Activated T-cell treated with anti-CD3 and anti-CD28 coated beads, Interleukin-2, amount 50 U/mL, for 4 hours (primary cell): ENCODE results near the gene SMPD3. TPM values are rescaled to one million over a fixed set of nuclear protein-coding genes. Genes with fewer than 3 reads are reported as not detected.
A peak's percentile ranks its signal among the peaks of the same experiment; 100 is the strongest.

Experiments
- ATAC-seq, 2 donors: fragments of 200-7000 bp; cut with Tn5 transposase; one replicate each; pipeline ENCODE4 v1.10.0; 2021
- DNase-seq: peaks from one replicate; pipeline ENCODE4 v3.0.0-alpha.2; 2020
- H3K27me3 Mint-ChIP-seq: one replicate; pipeline ENCODE4 v1.8.0; 2021; ENCODE audit warnings: low read depth, mixed read lengths
- H3K36me3 Mint-ChIP-seq: one replicate; pipeline ENCODE4 v1.8.0; 2022; ENCODE audit warnings: mixed read lengths; ENCODE audit not compliant: insufficient read depth
- H3K4me1 Mint-ChIP-seq: one replicate; pipeline ENCODE4 v1.8.0; 2021; ENCODE audit warnings: low read depth, mixed read lengths
- H3K4me3 Mint-ChIP-seq: one replicate; pipeline ENCODE4 v1.8.0; 2021; ENCODE audit warnings: mild to moderate bottlenecking, moderate library complexity, mixed read lengths
- H3K9me3 Mint-ChIP-seq: one replicate; pipeline ENCODE4 v1.8.0; 2021; ENCODE audit warnings: mixed read lengths
- total RNA-seq, 3 donors: library from RNA; stranded (reverse); gene quantifications; one replicate each; pipeline ENCODE4 v1.2.1, GENCODE V29; 2021

Gene SMPD3
- total RNA-seq, 3 donors from 2014 or later = 0.24 to 0.71 (median 0.40) TPM

DNA sequence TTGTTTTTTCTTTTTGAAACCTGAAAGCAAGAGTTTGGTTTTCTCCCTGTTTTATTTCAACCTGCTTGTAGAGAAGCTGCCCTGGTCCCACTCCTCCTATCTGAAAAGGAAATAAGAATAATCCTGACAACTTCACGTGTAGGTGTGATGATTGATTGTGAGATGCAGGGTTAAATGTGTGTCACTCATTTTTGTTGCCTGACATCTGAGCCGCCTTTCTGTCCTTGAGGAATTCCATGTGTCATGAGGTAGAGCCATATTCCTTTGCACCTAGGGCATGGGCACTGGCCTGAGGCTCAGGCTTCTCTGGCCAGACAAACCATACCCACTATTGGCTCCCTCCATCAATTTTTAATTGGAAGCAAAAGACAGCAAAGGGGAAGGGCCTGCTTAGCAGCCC, 10.2 kb upstream of the SMPD3 start:
- peaks cover 7% of the 10 kb centered on the region for H3K27me3 Mint-ChIP-seq
- no peak for ATAC-seq
- no peaks in the 10 kb centered on the region for H3K9me3 Mint-ChIP-seq
- peaks cover 2% of the 10 kb centered on the region for H3K36me3 Mint-ChIP-seq
- no peak overlapping the region for H3K4me3 Mint-ChIP-seq
- DNase-seq = no peak
- H3K4me1 Mint-ChIP-seq = no peaks in the 10 kb centered on the region

DNA sequence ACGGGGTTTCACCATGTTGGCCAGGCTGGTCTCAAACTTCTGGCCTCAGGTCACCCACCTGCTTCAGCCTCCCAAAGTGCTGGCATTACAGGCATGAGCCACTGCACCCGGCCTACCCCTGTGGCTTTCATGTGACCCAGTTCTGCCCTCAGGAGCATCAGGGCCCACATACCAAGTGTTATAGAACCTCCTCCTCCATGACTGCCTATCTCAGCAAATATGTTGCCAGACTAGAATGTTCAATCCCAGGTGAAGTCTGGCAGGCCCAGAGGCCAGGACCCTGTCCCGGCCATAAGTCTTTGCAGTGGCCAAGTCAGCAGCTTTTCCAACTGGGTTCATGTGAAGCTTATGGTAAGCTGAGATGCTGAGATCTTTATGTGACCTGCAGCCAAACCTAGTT, 9.8 kb upstream of the SMPD3 start:
- Mint-ChIP-seq H3K4me3 (no peak overlapping the region), H3K9me3 (no peaks in the 10 kb centered on the region)
- ATAC-seq = no peak

DNA sequence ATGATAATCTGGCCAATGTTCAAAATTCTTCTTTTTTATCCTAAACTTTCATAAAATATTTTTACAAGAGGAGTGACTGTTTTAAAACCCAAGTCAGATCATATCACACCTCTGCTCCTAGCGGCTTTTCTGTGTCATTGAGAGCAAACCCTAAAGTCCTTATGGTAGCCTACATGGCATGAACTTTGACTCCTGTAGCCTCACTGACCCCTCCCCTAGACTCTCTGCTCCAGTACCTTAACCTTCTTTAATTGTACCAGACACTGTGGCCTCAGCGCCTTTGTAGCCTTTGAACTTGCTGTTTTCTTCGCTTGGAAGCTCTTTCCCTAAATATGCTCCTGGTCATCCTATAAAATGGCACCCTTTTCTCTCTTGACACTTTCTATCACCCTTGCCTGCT, 7.3 kb upstream of the SMPD3 start:
- H3K4me3 Mint-ChIP-seq = no peak overlapping the region
- ATAC-seq = no peak
- H3K27me3 Mint-ChIP-seq = peaks cover 1% of the 10 kb centered on the region
- H3K4me1 Mint-ChIP-seq = no peaks in the 10 kb centered on the region
- no peaks in the 10 kb centered on the region for H3K9me3 Mint-ChIP-seq
- H3K36me3 Mint-ChIP-seq = no peaks in the 10 kb centered on the region
- DNase-seq = no peak

More for the DNA sequence above, 9.8 kb upstream of the SMPD3 start:
- H3K27me3 Mint-ChIP-seq = peaks cover 7% of the 10 kb centered on the region
- H3K36me3 Mint-ChIP-seq = peaks cover 2% of the 10 kb centered on the region
- H3K4me1 Mint-ChIP-seq = no peaks in the 10 kb centered on the region
- no peak for DNase-seq

DNA sequence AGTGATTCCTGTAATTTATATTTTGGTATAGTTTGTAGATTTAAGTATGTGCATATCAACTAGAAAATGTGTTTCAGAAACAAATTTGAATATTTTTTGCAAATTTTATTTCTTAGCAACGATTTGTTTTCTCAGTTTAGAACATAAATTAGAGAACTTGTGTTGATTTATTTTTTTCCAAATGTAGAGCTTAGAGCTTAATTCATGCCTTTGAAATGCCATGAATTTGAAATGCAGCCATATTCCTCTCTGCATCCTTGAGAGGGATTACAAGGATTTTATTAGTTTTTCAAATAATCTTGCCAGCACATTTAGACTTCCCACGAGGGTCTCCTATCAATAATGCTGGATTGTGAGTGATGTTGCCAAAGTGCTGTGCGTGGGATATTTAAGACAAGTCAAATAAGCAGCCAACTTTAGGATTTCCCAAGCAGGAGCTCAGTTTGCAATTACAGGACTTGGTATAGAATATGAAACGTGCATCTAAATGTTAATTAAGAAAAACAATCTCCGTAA, 6.7 kb upstream of the SMPD3 start:
- Mint-ChIP-seq H3K27me3 (no peaks in the 10 kb centered on the region), H3K4me3 (no peak overlapping the region), H3K4me1 (no peaks in the 10 kb centered on the region), H3K9me3 (no peaks in the 10 kb centered on the region), H3K36me3 (no peaks in the 10 kb centered on the region)
- ATAC-seq (no peak), DNase-seq (no peak)

DNA sequence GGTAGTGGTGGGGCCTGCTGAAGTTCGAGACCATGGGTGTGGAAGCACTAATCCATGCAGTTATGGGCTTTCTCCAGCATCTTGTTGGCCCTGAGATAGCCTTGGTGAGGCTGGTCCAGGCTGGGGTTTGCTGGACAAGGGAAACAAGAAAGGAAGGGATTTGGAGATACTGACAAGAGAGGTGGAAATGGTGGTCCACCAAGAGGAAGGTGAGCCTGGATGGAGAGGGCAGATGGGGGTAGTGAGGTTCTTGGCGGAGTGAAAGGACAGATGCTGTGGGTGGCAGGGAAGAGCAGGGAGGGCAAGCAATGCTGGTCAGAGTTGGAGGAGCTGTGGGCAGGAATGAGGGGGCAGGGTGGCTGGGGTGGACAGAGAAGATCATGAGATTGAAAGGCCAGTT, 5.5 kb upstream of the SMPD3 start:
- H3K9me3 Mint-ChIP-seq = no peaks in the 10 kb centered on the region
- DNase-seq = no peak
- no peak overlapping the region for H3K4me3 Mint-ChIP-seq
- no peaks in the 10 kb centered on the region for H3K36me3 Mint-ChIP-seq
- peaks cover 5% of the 10 kb centered on the region for H3K4me1 Mint-ChIP-seq
- ATAC-seq = no peak
- H3K27me3 Mint-ChIP-seq = no peaks in the 10 kb centered on the region

DNA sequence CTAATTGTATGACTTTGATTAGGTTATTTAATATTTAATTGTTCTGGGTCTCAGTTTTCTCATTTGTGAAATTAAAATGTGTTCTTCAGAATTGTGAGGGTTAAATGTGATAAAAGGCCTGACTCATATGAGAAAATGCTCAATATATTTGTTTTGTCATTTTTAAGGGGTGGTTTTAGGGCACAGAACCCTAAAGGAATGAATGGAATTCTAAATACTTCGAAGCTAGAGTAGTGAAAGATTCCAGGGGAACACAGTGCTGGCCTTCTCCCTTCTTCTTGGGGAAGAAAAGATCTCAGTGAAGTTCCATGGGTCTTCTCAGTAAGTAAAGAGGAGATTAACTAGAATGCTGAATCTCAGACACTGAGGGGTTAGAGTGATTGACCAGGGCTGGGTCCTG, 3.9 kb upstream of the SMPD3 start:
- DNase-seq = no peak
- Mint-ChIP-seq H3K4me1 (peaks cover 14% of the 10 kb centered on the region), H3K4me3 (no peak overlapping the region), H3K27me3 (peaks cover 2% of the 10 kb centered on the region), H3K36me3 (no peaks in the 10 kb centered on the region), H3K9me3 (no peaks in the 10 kb centered on the region)
- no peak for ATAC-seq

DNA sequence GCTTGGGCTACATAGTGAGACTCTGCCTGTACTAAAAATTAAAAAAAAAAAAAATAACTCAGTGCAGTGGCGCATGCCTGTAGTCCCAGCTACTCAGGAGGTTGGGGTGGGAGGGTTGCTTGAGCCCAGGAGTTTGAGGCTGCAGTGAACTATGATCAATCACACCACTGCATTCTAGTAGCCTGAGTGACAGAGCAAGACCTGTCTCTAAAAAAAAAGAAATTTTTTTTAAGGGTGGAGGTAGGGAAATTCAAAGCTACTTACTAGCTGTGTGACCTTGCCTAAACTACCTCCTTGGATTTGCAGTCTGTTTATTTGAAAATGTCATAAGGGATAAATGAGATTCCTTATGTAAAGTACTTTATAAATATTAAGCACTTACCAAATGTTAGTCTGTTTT, 3.4 kb upstream of the SMPD3 start:
- peaks cover 14% of the 10 kb centered on the region for H3K4me1 Mint-ChIP-seq
- DNase-seq = no peak
- H3K9me3 Mint-ChIP-seq = no peaks in the 10 kb centered on the region
- no peaks in the 10 kb centered on the region for H3K36me3 Mint-ChIP-seq
- peaks cover 3% of the 10 kb centered on the region for H3K27me3 Mint-ChIP-seq
- H3K4me3 Mint-ChIP-seq = no peak overlapping the region
- no peak for ATAC-seq

DNA sequence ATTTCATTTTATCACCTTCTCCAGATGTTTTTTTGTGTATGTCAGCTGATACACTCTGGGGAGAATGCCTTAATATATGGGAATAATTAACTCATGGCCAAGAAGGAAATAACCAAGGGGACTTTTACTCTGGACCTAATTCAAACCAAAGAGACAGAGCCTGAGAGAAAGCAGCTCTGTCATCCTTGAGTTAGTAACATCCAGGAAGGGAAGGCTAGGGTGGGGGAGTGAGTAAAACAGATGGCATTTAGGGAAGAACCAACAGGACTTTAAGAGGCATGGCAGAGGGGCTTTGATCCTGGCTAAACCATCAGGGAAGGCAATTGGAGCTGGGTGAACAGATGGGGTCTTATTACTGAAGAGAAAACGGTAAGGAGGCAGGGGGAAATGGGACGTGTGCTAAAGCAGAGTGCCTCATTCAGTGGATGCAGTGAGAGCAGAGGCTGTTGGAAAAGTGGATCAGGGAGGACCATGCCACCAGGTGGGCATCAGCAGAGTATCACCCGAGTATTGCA, 2.5 kb upstream of the SMPD3 start:
- H3K4me1 Mint-ChIP-seq = peaks cover 19% of the 10 kb centered on the region
- ATAC-seq = no peak
- no peak for DNase-seq
- no peaks in the 10 kb centered on the region for H3K36me3 Mint-ChIP-seq
- H3K27me3 Mint-ChIP-seq = peaks cover 8% of the 10 kb centered on the region
- H3K9me3 Mint-ChIP-seq = no peaks in the 10 kb centered on the region
- H3K4me3 Mint-ChIP-seq = no peak overlapping the region

DNA sequence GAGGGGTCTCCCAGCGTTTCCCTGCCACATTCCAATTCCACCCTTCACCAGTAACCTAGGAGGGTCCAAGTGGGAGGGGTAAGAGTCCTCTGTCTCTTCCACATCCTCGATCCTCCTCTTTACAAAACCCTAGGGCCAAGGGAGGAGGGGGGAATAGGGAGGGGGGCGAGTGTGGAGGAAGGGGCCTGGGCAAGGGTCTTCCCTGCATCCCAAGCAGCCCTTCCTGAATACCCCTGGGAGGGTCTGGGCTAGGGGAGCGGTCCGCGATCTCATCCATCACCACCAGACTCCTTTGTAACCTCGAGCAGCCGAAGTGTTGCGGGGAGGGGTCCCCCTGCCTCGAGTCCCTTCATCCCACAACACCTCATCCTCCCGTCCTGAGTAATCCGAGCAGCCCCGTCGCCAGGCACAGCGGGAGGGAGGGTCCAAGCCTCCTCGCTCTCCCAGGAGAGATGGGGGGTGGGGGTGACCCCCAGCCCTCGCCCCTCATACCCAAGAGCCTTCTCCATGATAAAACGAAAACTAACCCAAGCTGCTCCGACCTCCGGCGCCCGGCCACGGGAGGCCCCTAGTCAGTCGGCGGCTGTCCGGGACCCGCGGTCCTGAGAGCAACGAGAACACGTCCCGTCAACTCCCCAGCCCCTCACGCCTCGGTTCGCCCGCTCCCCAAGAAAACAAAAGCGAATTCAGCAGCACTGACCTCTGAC, 502 bp downstream of the SMPD3 start:
- H3K27me3 Mint-ChIP-seq = peaks cover 30% of the 10 kb centered on the region
- no peaks in the 10 kb centered on the region for H3K36me3 Mint-ChIP-seq
- no peak for DNase-seq

DNA sequence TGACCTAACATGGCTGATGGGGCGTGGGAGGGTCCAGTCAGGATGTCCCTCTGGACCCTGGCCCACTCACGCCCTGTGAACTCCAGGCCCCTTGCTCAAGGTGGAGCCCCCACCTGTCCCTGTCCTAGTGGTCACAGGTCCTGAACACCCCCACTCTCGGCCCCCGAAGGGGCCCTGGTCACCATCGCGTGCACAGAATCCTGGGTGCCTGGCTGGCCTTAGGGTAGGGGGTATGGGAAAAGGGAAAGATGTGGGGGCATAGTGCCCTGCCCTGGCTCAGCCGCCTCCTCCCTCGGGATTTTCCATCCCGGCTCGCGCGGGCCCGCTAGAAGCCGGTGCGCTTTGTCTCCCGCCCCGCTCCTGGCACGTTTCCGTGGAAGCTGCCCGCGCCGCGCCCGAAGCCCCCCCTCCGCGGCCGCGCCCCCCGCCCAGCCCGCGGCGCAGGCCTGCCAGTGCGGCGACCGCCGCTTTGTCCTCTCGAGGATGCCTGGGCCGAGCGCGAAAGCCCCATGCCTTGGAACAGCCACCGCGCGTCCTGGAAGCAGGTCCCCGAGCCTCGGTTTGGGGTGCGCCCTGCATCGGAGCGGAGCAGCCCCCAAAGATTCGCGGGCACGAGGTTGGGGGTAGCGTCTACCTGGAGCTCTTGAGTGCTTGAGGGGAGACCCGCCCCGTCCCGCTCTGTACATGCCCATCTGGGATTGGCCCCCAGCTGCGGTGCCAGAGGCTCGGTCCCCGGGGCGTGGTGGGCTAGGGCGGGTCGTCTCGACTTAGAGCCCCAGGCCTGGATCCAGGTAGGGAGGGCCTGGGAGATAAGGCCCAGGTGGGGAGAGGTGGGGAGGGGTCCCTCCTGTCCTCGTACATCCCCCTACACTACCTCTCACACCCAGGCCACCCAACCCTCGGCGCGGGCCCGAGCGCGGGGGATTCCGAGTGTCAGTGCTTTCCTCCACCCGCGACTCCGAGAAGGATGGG, 1.3 kb downstream of the SMPD3 start:
- Mint-ChIP-seq H3K27me3 (peaks cover 38% of the 10 kb centered on the region), H3K4me1 (peaks cover 19% of the 10 kb centered on the region), H3K36me3 (no peaks in the 10 kb centered on the region), H3K9me3 (no peaks in the 10 kb centered on the region), H3K4me3 (peak overlapping the region; percentile 19)
- DNase-seq = no peak
- no peak for ATAC-seq

More for the DNA sequence above, 502 bp downstream of the SMPD3 start:
- Mint-ChIP-seq H3K9me3 (no peaks in the 10 kb centered on the region), H3K4me1 (peaks cover 19% of the 10 kb centered on the region), H3K4me3 (peak overlapping the region; percentile 79)
- ATAC-seq = peak; percentile 22 to 24

DNA sequence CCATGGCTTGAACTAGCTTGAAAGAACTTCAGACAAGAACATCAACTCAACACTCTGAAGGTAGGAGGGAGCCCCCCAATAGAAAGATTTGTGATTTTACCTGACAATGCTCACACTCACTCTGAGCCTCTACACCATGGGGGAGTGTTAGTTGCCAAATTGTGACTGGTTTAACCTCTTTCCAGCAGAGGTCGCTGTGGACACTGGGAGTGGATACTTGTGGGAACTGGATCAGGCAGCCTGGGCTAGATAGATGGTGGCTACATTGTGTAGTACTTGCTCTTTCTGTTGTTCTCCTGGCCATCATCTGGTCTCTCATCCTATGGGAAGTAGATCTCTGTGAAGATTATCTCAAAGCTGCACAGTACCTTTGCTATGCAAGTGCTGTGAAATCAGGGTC, 2.9 kb downstream of the SMPD3 start:
- H3K36me3 Mint-ChIP-seq = no peaks in the 10 kb centered on the region
- no peak for ATAC-seq
- H3K9me3 Mint-ChIP-seq = no peaks in the 10 kb centered on the region
- peaks cover 45% of the 10 kb centered on the region for H3K27me3 Mint-ChIP-seq
- peaks cover 19% of the 10 kb centered on the region for H3K4me1 Mint-ChIP-seq
- no peak overlapping the region for H3K4me3 Mint-ChIP-seq
- no peak for DNase-seq

DNA sequence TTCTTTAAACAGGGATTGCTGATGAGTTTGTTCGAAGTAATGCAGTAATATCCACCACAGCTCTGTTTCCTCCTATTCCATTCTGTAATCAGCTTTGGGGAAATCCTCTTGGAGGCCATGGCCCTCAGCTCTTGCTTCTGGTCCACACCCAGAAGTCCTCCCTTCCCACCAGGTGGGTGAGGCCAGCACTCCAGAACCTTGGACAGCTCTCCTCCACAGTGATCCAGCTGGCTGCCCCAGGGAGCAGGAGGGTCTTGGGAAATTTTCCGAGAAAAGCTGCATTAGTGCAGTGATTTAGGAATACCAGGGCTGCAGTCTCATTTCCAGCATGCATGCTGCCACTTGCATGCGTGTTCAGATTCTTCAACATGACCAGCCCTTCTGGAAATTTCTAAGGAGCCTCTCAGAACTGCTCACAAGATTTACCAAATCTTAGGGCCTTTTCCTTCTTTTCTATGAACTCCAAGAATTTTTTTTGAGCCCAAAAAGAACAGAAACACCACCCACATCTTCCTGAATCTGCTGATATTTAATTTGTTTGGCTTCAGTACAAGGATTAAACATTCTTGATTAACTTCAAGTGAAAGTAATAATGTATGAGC, 4.2 kb downstream of the SMPD3 start:
- DNase-seq (no peak), ATAC-seq (no peak)
- Mint-ChIP-seq H3K4me1 (peaks cover 18% of the 10 kb centered on the region), H3K27me3 (peaks cover 45% of the 10 kb centered on the region), H3K4me3 (no peak overlapping the region), H3K36me3 (no peaks in the 10 kb centered on the region), H3K9me3 (no peaks in the 10 kb centered on the region)

DNA sequence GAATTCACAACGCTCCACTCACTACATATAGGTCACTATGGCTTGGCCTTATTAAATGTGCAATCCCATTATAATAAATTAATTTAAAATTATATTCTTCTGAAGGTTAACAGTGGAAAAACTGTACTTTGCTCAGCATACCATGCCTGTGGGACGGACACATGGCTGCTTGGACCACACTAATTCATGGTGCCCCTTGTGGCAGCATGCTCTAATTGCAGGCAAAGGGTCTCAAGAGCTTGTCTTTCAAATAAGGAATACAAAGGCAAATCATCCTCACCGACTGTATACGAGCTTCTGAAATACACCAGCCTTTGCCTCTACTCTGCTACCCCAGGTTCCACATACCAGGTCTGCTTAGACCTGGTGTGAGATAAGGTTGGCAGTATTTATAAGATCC, 11.7 kb downstream of the SMPD3 start:
- Mint-ChIP-seq H3K4me1 (peaks cover 12% of the 10 kb centered on the region), H3K4me3 (no peak overlapping the region), H3K9me3 (peaks cover 4% of the 10 kb centered on the region), H3K27me3 (peaks cover 8% of the 10 kb centered on the region), H3K36me3 (peaks cover 3% of the 10 kb centered on the region)
- ATAC-seq (no peak), DNase-seq (no peak)

DNA sequence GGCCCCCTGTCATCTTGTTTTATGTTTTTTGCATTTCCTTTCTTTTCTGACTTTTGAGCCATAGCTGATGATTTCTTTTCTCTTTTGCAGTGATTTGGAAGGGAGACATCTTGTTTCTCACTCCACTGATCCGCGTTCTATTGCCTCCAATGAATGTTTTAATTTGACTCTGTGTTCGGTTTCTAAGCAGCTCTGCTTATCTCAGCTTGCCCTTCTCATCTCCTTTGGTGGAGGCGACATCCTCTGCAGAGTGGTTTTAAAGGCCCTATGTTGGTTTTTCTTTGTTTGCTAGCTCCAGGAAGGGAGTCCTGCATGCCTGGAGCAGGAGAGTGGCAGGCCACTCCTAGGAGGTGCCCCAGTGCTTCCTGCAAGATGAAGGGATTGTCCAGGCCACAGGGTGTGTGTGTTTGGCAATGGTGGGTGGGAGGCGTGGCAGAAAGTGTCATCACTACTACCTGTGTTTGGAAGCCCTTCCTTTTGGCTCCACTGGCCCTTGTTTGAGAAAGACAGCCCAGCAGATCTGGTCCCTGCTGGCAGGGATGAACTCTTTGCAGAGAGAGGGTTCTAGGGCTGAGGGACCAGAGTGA, 13.6 kb downstream of the SMPD3 start:
- H3K27me3 Mint-ChIP-seq = peaks cover 3% of the 10 kb centered on the region
- ATAC-seq (no peak), DNase-seq (no peak)
- H3K9me3 Mint-ChIP-seq = peaks cover 4% of the 10 kb centered on the region
- peaks cover 12% of the 10 kb centered on the region for H3K4me1 Mint-ChIP-seq
- no peak overlapping the region for H3K4me3 Mint-ChIP-seq
- peaks cover 3% of the 10 kb centered on the region for H3K36me3 Mint-ChIP-seq
